Astrocyte of the cerebellum (primary cell): ENCODE measurements around the gene MT1X.
"Not testable (repeated sequence)": the region's sequence is repeated elsewhere in the genome, so short reads cannot be mapped to it uniquely, and the experiment has no call there.

Experiments used
- DNase-seq: peaks from one replicate; pipeline ENCODE4 v3.0.0-alpha.2; 2011; ENCODE audit warnings: low read depth
- H3K4me3 ChIP-seq: 2 replicates; pipeline ENCODE4 v1.5.1; 2011; ENCODE audit warnings: mild to moderate bottlenecking, low read depth, low read length, moderate library complexity
- CTCF ChIP-seq: IDR thresholded peaks from 2 replicates; pipeline ENCODE4 v1.5.1; 2012; ENCODE audit warnings: low read length, low read depth, moderate library complexity, mild to moderate bottlenecking; ENCODE audit errors: missing control alignments
- in situ Hi-C: cut with HindIII; loops from 2 replicates; pipeline ENCODE4 v1.10.0; 2017; ENCODE audit warnings: low sequenced_read_pairs

MT1X gene

GRCh38 chr16:56652600-56652999, 29.7 kb upstream of the MT1X start:
- H3K4me3 ChIP-seq, result no peak overlapping the region
- in situ Hi-C loops, result no loop called here
- no peak for DNase-seq
- TF ChIP-seq CTCF, result no peak

- no peak for TF ChIP-seq CTCF
- in situ Hi-C loops, result no loop called here
- no peak overlapping the region for H3K4me3 ChIP-seq
- no peak for DNase-seq
These were observed 29.1 kb upstream of the MT1X start for GRCh38 chr16:56653218-56653617.

GRCh38 chr16:56657555-56658326, 24.5 kb upstream of the MT1X start, which contains the start of gene MT1F:
MT1F (plus strand) TSS chr16:56657959; CDS start chr16:56658059, 100 bp downstream.
- DNase-seq, result no peak
- in situ Hi-C loops, result no loop called here
- peak within 1 kb of the TSS; percentile 48 for H3K4me3 ChIP-seq
- TF ChIP-seq CTCF, result no peak

- peak overlapping the region; percentile 48 for H3K4me3 ChIP-seq
- no peak for DNase-seq
- TF ChIP-seq CTCF, result no peak
- in situ Hi-C loops, result no loop called here
These were observed 23.9 kb upstream of the MT1X start for GRCh38 chr16:56658327-56658875.

GRCh38 chr16:56662357-56663354, 19.6 kb upstream of the MT1X start:
- DNase-seq, result no peak
- H3K4me3 ChIP-seq, result peak overlapping the region; percentile 12
- in situ Hi-C loops, result no loop called here
- no peak for TF ChIP-seq CTCF

GRCh38 chr16:56664506-56664905, 17.8 kb upstream of the MT1X start:
- TF ChIP-seq CTCF, result no peak
- no peak overlapping the region for H3K4me3 ChIP-seq
- in situ Hi-C loops, result no loop called here
- DNase-seq, result no peak

GRCh38 chr16:56665286-56666261, 16.7 kb upstream of the MT1X start:
- DNase-seq, H3K4me3 ChIP-seq, in situ Hi-C loops: not testable (repeated sequence)
